Measurements from ENCODE around the gene SPANXD.
"Not testable (repeated sequence)": the region's sequence is repeated elsewhere in the genome, so short reads cannot be mapped to it uniquely, and the experiment has no call there.

Gene SPANXD

GRCh38 chrX:141698639-141699038 lies at the start of gene SPANXD:
SPANXD (minus strand) TSS chrX:141698739; CDS start chrX:141698405, 334 bp downstream.
- ATAC-seq = not testable (repeated sequence)

GRCh38 chrX:141742666-141743065 lies 44.1 kb upstream of the SPANXD start:
- ATAC-seq = no peak
- TF ChIP-seq ARNTL (CRISPR knock-in tag; IDR thresholded peaks at IDR 0.05; ENCODE audit: borderline replicate concordance, low read depth) = no peak
- no peak for TF ChIP-seq ZC3H10 (CRISPR knock-in tag; IDR thresholded peaks at IDR 0.05)
- no peak for TF ChIP-seq ESRRG (CRISPR knock-in tag; IDR thresholded peaks at IDR 0.05)
- TF ChIP-seq BACH2 (CRISPR knock-in tag; IDR thresholded peaks at IDR 0.05; ENCODE audit: borderline replicate concordance) = no peak
- TF ChIP-seq OSR1 (CRISPR knock-in tag; IDR thresholded peaks at IDR 0.05) = no peak
- no peak for TF ChIP-seq TSHZ2 (CRISPR knock-in tag; IDR thresholded peaks at IDR 0.05)
- no peak for TF ChIP-seq ZFP3 (CRISPR knock-in tag; IDR thresholded peaks at IDR 0.05)
- TF ChIP-seq ZFP30 (CRISPR knock-in tag; IDR thresholded peaks at IDR 0.05) = no peak
- TF ChIP-seq SNAI2 (CRISPR knock-in tag; IDR thresholded peaks at IDR 0.05) = no peak
- no peak for TF ChIP-seq POU6F1 (CRISPR knock-in tag; IDR thresholded peaks at IDR 0.05; ENCODE audit: borderline replicate concordance, low read depth)
- TF ChIP-seq GLIS3 (CRISPR knock-in tag; IDR thresholded peaks at IDR 0.05) = no peak
- TF ChIP-seq PPARA (CRISPR knock-in tag; IDR thresholded peaks at IDR 0.05; ENCODE audit: borderline replicate concordance) = no peak
- no peak for TF ChIP-seq RARB (CRISPR knock-in tag; IDR thresholded peaks at IDR 0.05)

GRCh38 chrX:141736656-141737055 lies 38.1 kb upstream of the SPANXD start:
- TF ChIP-seq PATZ1 (CRISPR knock-in tag; IDR thresholded peaks at IDR 0.05; ENCODE audit: borderline replicate concordance) (no peak), TOX (CRISPR knock-in tag; IDR thresholded peaks at IDR 0.05; ENCODE audit: borderline replicate concordance) (no peak), SNAI2 (CRISPR knock-in tag; IDR thresholded peaks at IDR 0.05) (no peak), ARNTL (CRISPR knock-in tag; IDR thresholded peaks at IDR 0.05; ENCODE audit: borderline replicate concordance, low read depth) (no peak), PPARA (CRISPR knock-in tag; IDR thresholded peaks at IDR 0.05; ENCODE audit: borderline replicate concordance) (no peak), CREB5 (CRISPR knock-in tag; IDR thresholded peaks at IDR 0.05; ENCODE audit: low read depth) (no peak), ESRRG (CRISPR knock-in tag; IDR thresholded peaks at IDR 0.05) (no peak), ZFP30 (CRISPR knock-in tag; IDR thresholded peaks at IDR 0.05) (no peak), GLIS3 (CRISPR knock-in tag; IDR thresholded peaks at IDR 0.05) (no peak), TSHZ2 (CRISPR knock-in tag; IDR thresholded peaks at IDR 0.05) (no peak), TCF4 (CRISPR knock-in tag; IDR thresholded peaks at IDR 0.05; ENCODE audit: borderline replicate concordance) (no peak), ISL1 (CRISPR knock-in tag; IDR thresholded peaks at IDR 0.05) (no peak)
- ATAC-seq = no peak

Measured in SK-N-SH treated with all-trans-retinoic acid at 6 μM for 48 hours (cell line).